IMR-90 (cell line): ENCODE measurements around the gene MRPS18A. TPM values are rescaled to one million over a fixed set of nuclear protein-coding genes. Genes with fewer than 3 reads are reported as not detected.

Experiments
- ATAC-seq: fragments of 200-7000 bp; cut with Tn5 transposase; 2 replicates; pipeline ENCODE4 v1.9.1; 2020; ENCODE audit warnings: low read depth, mild to moderate bottlenecking, moderate library complexity
- BruUV-seq: library from RNA; stranded (reverse); fragments of 400-500 nt; replicated peaks from 2 replicates; lab custom pipeline; 2021; lab: Mats Ljungman, UMichigan
- CTCF ChIA-PET: fragments of 300-600 bp; formaldehyde crosslinking; extraction: SDS; loops from one replicate; lab custom pipeline; 2021; ENCODE audit warnings: antibody characterized with exemption; lab: Yijun Ruan, JAX
- POLR2A ChIA-PET: fragments of 300-600 bp; sonication (Branson Sonifier 250); formaldehyde crosslinking; loops from one replicate; lab custom pipeline; 2022; ENCODE audit warnings: antibody characterized with exemption; ENCODE audit not compliant: unreplicated experiment; lab: Charles Lee
- DNase-seq: peaks from one replicate; pipeline ENCODE4 v3.0.0; 2013
- H2AFZ ChIP-seq: replicated peaks from 2 replicates; pipeline ENCODE3; 2013; ENCODE audit warnings: low read length, mild to moderate bottlenecking; ENCODE audit not compliant: poor library complexity
- H2AK5ac ChIP-seq: 2 replicates; pipeline ENCODE4 v1.6.1; 2013; ENCODE audit warnings: low read depth, low read length, inconsistent platforms
- H2AK9ac ChIP-seq: replicated peaks from 2 replicates; pipeline ENCODE3; 2013; ENCODE audit warnings: mild to moderate bottlenecking, low read depth, low read length, moderate library complexity; ENCODE audit not compliant: poor library complexity
- H2BK120ac ChIP-seq: 2 replicates; pipeline ENCODE4 v1.6.1; 2013; ENCODE audit warnings: low read depth, low read length, inconsistent platforms
- H2BK15ac ChIP-seq: 3 replicates; pipeline ENCODE4 v1.6.1; 2013; ENCODE audit warnings: low read depth, low read length, inconsistent platforms
- H2BK20ac ChIP-seq: 2 replicates; pipeline ENCODE4 v1.6.1; 2013; ENCODE audit warnings: low read depth, mild to moderate bottlenecking, inconsistent platforms, low read length, moderate library complexity
- H2BK5ac ChIP-seq: 2 replicates; pipeline ENCODE4 v1.6.1; 2013; ENCODE audit warnings: mild to moderate bottlenecking, low read depth, low read length, inconsistent platforms; ENCODE audit not compliant: poor library complexity, severe bottlenecking
- H3K14ac ChIP-seq: replicated peaks from 2 replicates; pipeline ENCODE4 v1.6.1; 2013; ENCODE audit warnings: low read depth, low read length, inconsistent platforms
- H3K18ac ChIP-seq: 2 replicates; pipeline ENCODE4 v1.6.1; 2013; ENCODE audit warnings: low read depth, low read length, control low read depth
- H3K23ac ChIP-seq: 2 replicates; pipeline ENCODE4 v1.6.1; 2013; ENCODE audit warnings: low read depth, low read length, inconsistent platforms
- H3K27ac ChIP-seq: 2 replicates; pipeline ENCODE4 v1.5.1; 2013; ENCODE audit warnings: mild to moderate bottlenecking, control low read depth, low read length; ENCODE audit not compliant: insufficient read depth
- H3K27me3 ChIP-seq: 2 replicates; pipeline ENCODE4 v1.6.1; 2013; ENCODE audit warnings: low read length; ENCODE audit not compliant: control insufficient read depth, insufficient read depth
- H3K36me3 ChIP-seq: 2 replicates; pipeline ENCODE4 v1.6.1; 2013; ENCODE audit warnings: low read length, mixed read lengths; ENCODE audit not compliant: control insufficient read depth, insufficient read depth
- H3K4ac ChIP-seq: 2 replicates; pipeline ENCODE4 v1.6.1; 2013; ENCODE audit warnings: low read depth, low read length, inconsistent platforms
- H3K4me1 ChIP-seq: 2 replicates; pipeline ENCODE4 v1.6.1; 2013; ENCODE audit warnings: low read length, mixed read lengths; ENCODE audit not compliant: control insufficient read depth, insufficient read depth
- H3K4me2 ChIP-seq: 2 replicates; pipeline ENCODE4 v1.6.1; 2013; ENCODE audit warnings: low read depth, mild to moderate bottlenecking, control low read depth, low read length, moderate library complexity
- H3K4me3 ChIP-seq: 2 replicates; pipeline ENCODE4 v1.5.1; 2013; ENCODE audit warnings: low read depth, mild to moderate bottlenecking, control low read depth, low read length, moderate library complexity; ENCODE audit not compliant: insufficient read depth
- H3K56ac ChIP-seq: 2 replicates; pipeline ENCODE4 v1.6.1; 2013; ENCODE audit warnings: low read length, inconsistent platforms; ENCODE audit not compliant: insufficient read depth; ENCODE audit errors: extremely low read depth
- H3K79me1 ChIP-seq, 2 experiments: 2 replicates each; pipeline ENCODE4 v1.6.1; 2013; ENCODE audit warnings: low read length in 2 of 2, inconsistent platforms in 1 of 2, low read depth in 1 of 2
- H3K9ac ChIP-seq: 2 replicates; pipeline ENCODE4 v1.6.1; 2013; ENCODE audit warnings: low read depth, low read length, control low read depth
- H3K9me1 ChIP-seq: 2 replicates; pipeline ENCODE4 v1.6.1; 2013; ENCODE audit warnings: low read length, inconsistent platforms; ENCODE audit not compliant: insufficient read depth
- H3K9me3 ChIP-seq: 2 replicates; pipeline ENCODE4 v1.6.1; 2013; ENCODE audit warnings: low read length; ENCODE audit not compliant: control insufficient read depth, insufficient read depth
- H4K20me1 ChIP-seq: 2 replicates; pipeline ENCODE4 v1.6.1; 2013; ENCODE audit warnings: low read length, inconsistent platforms; ENCODE audit not compliant: insufficient read depth
- H4K5ac ChIP-seq: 2 replicates; pipeline ENCODE4 v1.6.1; 2013; ENCODE audit warnings: mild to moderate bottlenecking, low read depth, low read length, control low read depth
- H4K8ac ChIP-seq, 2 experiments: 2 replicates each; pipeline ENCODE4 v1.6.1; 2013; ENCODE audit warnings: low read depth in 2 of 2, low read length in 2 of 2, control low read depth in 1 of 2, inconsistent platforms in 1 of 2
- H4K91ac ChIP-seq: 2 replicates; pipeline ENCODE4 v1.6.1; 2013; ENCODE audit warnings: low read depth, low read length, inconsistent platforms; ENCODE audit not compliant: insufficient read depth
- BHLHE40 ChIP-seq: fragments of 150-350 bp; IDR thresholded peaks from 2 replicates; pipeline ENCODE4 v1.6.1; 2016; ENCODE audit warnings: mild to moderate bottlenecking, low read depth, low read length
- CEBPB ChIP-seq: IDR thresholded peaks from 2 replicates; pipeline ENCODE4 v1.6.1; 2012; ENCODE audit warnings: low read depth, low read length, improper control_type of control experiment
- FOS ChIP-seq: fragments of 150-350 bp; IDR thresholded peaks from 2 replicates; pipeline ENCODE4 v1.6.1; 2016; ENCODE audit warnings: low read depth, low read length
- MAFK ChIP-seq: IDR thresholded peaks from 2 replicates; pipeline ENCODE4 v1.6.1; 2012; ENCODE audit warnings: low read depth, low read length, improper control_type of control experiment
- MXI1 ChIP-seq: IDR thresholded peaks from 2 replicates; pipeline ENCODE4 v1.6.1; 2012; ENCODE audit warnings: low read depth, mild to moderate bottlenecking, low read length, moderate library complexity, borderline replicate concordance
- POLR2A ChIP-seq: IDR thresholded peaks from 2 replicates; pipeline ENCODE4 v1.6.1; 2012; ENCODE audit warnings: mild to moderate bottlenecking, low read depth, low read length
- RAD21 ChIP-seq: IDR thresholded peaks from 2 replicates; pipeline ENCODE4 v1.6.1; 2012; ENCODE audit warnings: low read length, improper control_type of control experiment
- RCOR1 ChIP-seq: IDR thresholded peaks from 2 replicates; pipeline ENCODE4 v1.6.1; 2012; ENCODE audit warnings: mild to moderate bottlenecking, low read length, improper control_type of control experiment; ENCODE audit not compliant: insufficient replicate concordance
- RFX5 ChIP-seq: IDR thresholded peaks from 2 replicates; pipeline ENCODE4 v1.8.0; 2012; ENCODE audit warnings: low read depth, mild to moderate bottlenecking, low read length, moderate library complexity
- SMC3 ChIP-seq: fragments of 150-350 bp; IDR thresholded peaks from 2 replicates; pipeline ENCODE4 v1.6.1; 2016; ENCODE audit warnings: low read depth, mild to moderate bottlenecking, antibody characterized with exemption, low read length, moderate library complexity
- WGBS, 2 experiments: methylation state at CpG; one replicate each; pipeline versions ENCODE4 v1.1.5 to v1.1.7; 2013; ENCODE audit warnings: missing lambda C conversion rate in 2 of 2; ENCODE audit not compliant: insufficient read length in 1 of 2; ENCODE audit errors: extremely low coverage in 2 of 2; 5-methylcytosine and 5-hydroxymethylcytosine counted together
- dilution Hi-C: fragments of 300-500 bp; cut with HindIII; formaldehyde crosslinking; loops from one replicate; pipeline ENCODE4 v1.14.3; 2018; ENCODE audit warnings: low sequenced_read_pairs; ENCODE audit not compliant: unreplicated experiment
- in situ Hi-C: fragments of 300-500 bp; cut with MboI; formaldehyde crosslinking; loops from 3 replicates; pipeline ENCODE4 v1.14.3; 2019; ENCODE audit warnings: low sequenced_read_pairs, inconsistent platforms, mixed read lengths
- intact Hi-C: fragments of 100-400 bp; cut with micrococcal nuclease; formaldehyde crosslinking; loops from 2 replicates; pipeline ENCODE4 v1.10.0; 2022
- polyA plus RNA-seq, 3 experiments: library from polyadenylated mRNA; depleted of rRNA; stranded (reverse); fragments of >200 nt; gene quantifications; 2 replicates each; pipeline ENCODE4 v1.2.3, GENCODE V29; 2012; ENCODE audit warnings: low replicate concordance in 1 of 3
- total RNA-seq: library from RNA; depleted of rRNA; stranded (reverse); fragments of >200 nt; gene quantifications from 2 replicates; pipeline ENCODE4 v1.2.3, GENCODE V29; 2012
- TF ChIP-seq, protein P1 (sequence below): fragments of 150-350 bp; IDR thresholded peaks from 2 replicates; pipeline ENCODE4 v1.6.1; 2017; ENCODE audit warnings: mild to moderate bottlenecking, antibody characterized with exemption, low read length, low read depth
- TF ChIP-seq, protein P2 (sequence below): conservative IDR thresholded peaks from 2 replicates; pipeline ENCODE4 v1.5.1; 2012; ENCODE audit warnings: mild to moderate bottlenecking, low read depth, low read length, improper control_type of control experiment

The MRPS18A gene
- total and polyA plus RNA-seq, 2 of the 4 experiments (the other 2 are of a cell fraction), result 47.0 to 56.6 TPM

DNA sequence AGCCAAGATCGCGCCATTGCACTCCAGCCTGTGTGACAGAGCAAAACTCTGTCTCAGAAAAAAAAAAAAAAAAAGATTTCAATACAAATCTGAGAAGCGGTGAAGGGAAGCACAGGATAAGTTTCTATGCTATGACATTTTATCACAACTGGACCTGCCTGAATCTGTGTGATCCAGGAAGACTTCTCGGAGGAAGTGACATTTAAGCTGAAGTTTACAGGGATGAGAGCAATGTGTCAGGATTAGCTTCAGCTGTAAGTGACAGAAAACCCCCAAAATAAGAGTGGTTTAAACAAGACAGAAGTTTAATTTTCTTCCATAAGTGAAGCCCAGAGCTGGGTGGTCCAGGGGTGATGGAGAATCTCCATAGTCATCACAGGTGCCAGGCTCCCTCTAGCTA lies 33.4 kb upstream of the MRPS18A start:
- Histone ChIP-seq H2BK5ac (no peak overlapping the region), H3K4me3 (no peak overlapping the region), H3K14ac (no peak overlapping the region), H3K18ac (no peak overlapping the region), H2BK120ac (no peak overlapping the region), H2AK9ac (no peak overlapping the region), H4K91ac (no peak overlapping the region), H2AK5ac (no peak overlapping the region), H3K9ac (no peak overlapping the region), H3K4ac (no peak overlapping the region), H3K56ac (no peak overlapping the region), H4K20me1 (no peaks in the 10 kb centered on the region), H2BK20ac (no peak overlapping the region), H3K9me1 (peaks cover 14% of the 10 kb centered on the region; the same call in 1 of the 2 replicates), H3K36me3 (no peaks in the 10 kb centered on the region), H3K4me2 (no peak overlapping the region), H3K27ac (no peak overlapping the region), H4K8ac (no peak overlapping the region), H3K79me1 (no peaks in the 10 kb centered on the region), H3K9me3 (no peaks in the 10 kb centered on the region), H3K23ac (no peak overlapping the region), H4K5ac (no peak overlapping the region), H2BK15ac (no peak overlapping the region), H2AFZ (no peak overlapping the region), H3K27me3 (peaks cover 18% of the 10 kb centered on the region), H3K4me1 (peaks cover 20% of the 10 kb centered on the region)
- BruUV-seq, result no TSS peak
- intact Hi-C loops, result no loop called here
- ChIA-PET POLR2A (no interaction called here), CTCF (no interaction called here)
- DNase-seq (no peak), ATAC-seq (no peak)
- dilution Hi-C loops, result no loop called here
- TF ChIP-seq, protein P1, sequence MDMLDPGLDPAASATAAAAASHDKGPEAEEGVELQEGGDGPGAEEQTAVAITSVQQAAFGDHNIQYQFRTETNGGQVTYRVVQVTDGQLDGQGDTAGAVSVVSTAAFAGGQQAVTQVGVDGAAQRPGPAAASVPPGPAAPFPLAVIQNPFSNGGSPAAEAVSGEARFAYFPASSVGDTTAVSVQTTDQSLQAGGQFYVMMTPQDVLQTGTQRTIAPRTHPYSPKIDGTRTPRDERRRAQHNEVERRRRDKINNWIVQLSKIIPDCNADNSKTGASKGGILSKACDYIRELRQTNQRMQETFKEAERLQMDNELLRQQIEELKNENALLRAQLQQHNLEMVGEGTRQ, result no peak
- TF ChIP-seq RFX5 (no peak), MXI1 (no peak), SMC3 (no peak), BHLHE40 (no peak), RAD21 (no peak), POLR2A (no peak), CEBPB (no peak), MAFK (no peak), RCOR1 (no peak), FOS (no peak)
- TF ChIP-seq, protein P2, sequence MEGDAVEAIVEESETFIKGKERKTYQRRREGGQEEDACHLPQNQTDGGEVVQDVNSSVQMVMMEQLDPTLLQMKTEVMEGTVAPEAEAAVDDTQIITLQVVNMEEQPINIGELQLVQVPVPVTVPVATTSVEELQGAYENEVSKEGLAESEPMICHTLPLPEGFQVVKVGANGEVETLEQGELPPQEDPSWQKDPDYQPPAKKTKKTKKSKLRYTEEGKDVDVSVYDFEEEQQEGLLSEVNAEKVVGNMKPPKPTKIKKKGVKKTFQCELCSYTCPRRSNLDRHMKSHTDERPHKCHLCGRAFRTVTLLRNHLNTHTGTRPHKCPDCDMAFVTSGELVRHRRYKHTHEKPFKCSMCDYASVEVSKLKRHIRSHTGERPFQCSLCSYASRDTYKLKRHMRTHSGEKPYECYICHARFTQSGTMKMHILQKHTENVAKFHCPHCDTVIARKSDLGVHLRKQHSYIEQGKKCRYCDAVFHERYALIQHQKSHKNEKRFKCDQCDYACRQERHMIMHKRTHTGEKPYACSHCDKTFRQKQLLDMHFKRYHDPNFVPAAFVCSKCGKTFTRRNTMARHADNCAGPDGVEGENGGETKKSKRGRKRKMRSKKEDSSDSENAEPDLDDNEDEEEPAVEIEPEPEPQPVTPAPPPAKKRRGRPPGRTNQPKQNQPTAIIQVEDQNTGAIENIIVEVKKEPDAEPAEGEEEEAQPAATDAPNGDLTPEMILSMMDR, result no peak
- in situ Hi-C loops, result no loop called here
- WGBS, 2 experiments, result no CpG with 5 or more reads among the region's 4 CpGs
